ENCODE data around the gene MED25. TPM values are rescaled to one million over a fixed set of nuclear protein-coding genes. Genes with fewer than 3 reads are reported as not detected.
A peak's percentile ranks its signal among the peaks of the same experiment; 100 is the strongest.

The MED25 gene
- total RNA-seq, 1 experiment from 2014 or later, result 81.2 TPM

DNA sequence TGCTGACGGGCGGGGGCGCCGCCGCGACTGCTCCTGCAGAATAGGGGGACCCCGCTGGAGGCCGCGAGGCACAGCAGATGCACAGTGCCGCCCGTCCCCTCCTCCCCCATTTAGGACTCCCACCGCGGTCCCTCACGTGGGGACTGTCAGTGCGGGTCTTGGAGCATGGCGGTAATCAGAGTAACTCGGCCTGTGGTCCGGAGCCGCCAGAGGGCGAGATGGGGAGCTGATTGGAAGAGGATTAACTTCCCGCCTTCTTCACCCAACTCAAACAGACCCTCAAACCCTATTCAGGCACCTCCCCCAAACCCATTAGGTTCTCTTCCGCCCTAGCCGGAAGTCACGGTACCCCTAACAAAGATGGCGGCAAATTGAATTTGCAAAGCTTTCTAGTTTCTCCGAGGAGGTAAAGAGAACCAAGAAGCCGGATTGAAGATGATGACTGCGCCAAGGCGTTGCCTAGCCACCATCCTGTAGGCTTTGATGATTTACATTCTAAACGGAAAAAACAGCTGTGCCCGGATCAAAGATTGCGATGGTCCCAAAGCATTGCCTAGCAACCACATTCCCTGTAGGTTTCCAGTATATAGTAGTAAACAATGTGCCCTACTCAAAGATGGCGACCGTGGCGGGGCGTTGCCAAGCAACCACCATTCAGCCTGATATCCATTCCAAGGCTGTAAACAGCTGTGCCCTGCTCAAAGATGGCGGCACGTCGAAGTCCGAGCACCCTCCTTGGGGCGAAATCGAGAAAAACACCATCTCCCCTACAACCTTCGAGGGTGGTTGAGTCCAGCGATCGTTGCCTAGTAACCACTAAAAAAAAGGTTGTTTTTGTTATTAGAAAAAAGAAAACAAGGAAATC is 4.9 kb upstream of the MED25 start, which contains the start of gene FUZ (continued):
- TF ChIP-seq, protein P1, sequence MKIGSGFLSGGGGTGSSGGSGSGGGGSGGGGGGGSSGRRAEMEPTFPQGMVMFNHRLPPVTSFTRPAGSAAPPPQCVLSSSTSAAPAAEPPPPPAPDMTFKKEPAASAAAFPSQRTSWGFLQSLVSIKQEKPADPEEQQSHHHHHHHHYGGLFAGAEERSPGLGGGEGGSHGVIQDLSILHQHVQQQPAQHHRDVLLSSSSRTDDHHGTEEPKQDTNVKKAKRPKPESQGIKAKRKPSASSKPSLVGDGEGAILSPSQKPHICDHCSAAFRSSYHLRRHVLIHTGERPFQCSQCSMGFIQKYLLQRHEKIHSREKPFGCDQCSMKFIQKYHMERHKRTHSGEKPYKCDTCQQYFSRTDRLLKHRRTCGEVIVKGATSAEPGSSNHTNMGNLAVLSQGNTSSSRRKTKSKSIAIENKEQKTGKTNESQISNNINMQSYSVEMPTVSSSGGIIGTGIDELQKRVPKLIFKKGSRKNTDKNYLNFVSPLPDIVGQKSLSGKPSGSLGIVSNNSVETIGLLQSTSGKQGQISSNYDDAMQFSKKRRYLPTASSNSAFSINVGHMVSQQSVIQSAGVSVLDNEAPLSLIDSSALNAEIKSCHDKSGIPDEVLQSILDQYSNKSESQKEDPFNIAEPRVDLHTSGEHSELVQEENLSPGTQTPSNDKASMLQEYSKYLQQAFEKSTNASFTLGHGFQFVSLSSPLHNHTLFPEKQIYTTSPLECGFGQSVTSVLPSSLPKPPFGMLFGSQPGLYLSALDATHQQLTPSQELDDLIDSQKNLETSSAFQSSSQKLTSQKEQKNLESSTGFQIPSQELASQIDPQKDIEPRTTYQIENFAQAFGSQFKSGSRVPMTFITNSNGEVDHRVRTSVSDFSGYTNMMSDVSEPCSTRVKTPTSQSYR (CRISPR knock-in tag; IDR thresholded peaks at IDR 0.05), result no peak
- TF ChIP-seq, protein P2, sequence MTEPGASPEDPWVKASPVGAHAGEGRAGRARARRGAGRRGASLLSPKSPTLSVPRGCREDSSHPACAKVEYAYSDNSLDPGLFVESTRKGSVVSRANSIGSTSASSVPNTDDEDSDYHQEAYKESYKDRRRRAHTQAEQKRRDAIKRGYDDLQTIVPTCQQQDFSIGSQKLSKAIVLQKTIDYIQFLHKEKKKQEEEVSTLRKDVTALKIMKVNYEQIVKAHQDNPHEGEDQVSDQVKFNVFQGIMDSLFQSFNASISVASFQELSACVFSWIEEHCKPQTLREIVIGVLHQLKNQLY (CRISPR knock-in tag; IDR thresholded peaks at IDR 0.05), result no peak
- TF ChIP-seq PRRX2 (CRISPR knock-in tag; IDR thresholded peaks at IDR 0.05) (no peak), ESRRA (CRISPR knock-in tag; IDR thresholded peaks at IDR 0.05; ENCODE audit: borderline replicate concordance) (no peak), TP53 (CRISPR knock-in tag; IDR thresholded peaks at IDR 0.05) (no peak), ZNF121 (CRISPR knock-in tag; IDR thresholded peaks at IDR 0.05) (no peak), FOXK1 (CRISPR knock-in tag; IDR thresholded peaks at IDR 0.05) (peak; percentile 96), KAT7 (CRISPR knock-in tag; IDR thresholded peaks at IDR 0.05; ENCODE audit: borderline replicate concordance) (no peak)
- TF ChIP-seq, protein P3, sequence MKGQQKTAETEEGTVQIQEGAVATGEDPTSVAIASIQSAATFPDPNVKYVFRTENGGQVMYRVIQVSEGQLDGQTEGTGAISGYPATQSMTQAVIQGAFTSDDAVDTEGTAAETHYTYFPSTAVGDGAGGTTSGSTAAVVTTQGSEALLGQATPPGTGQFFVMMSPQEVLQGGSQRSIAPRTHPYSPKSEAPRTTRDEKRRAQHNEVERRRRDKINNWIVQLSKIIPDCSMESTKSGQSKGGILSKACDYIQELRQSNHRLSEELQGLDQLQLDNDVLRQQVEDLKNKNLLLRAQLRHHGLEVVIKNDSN (CRISPR knock-in tag; IDR thresholded peaks at IDR 0.05), result peak; percentile 61

DNA sequence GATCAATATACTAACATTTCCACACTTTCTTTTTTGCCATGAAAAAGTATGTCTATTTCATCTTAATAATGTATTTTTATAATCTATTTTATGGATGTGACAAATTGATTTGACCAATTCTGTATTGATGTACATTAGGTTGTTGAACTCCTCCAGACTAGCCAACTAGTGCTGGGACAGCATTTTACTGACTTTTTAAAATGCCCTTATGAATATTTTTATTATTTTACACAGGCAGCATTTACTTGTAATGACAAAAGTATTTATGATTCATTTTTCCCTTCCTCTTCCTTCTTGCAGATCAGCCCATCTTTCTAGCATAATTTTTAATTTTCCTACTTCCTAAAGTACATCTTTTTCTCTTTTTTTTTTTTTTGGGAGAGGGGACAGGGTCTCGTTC is 4.1 kb upstream of the MED25 start:
- H3K9me3 Mint-ChIP-seq, result no peaks in the 10 kb centered on the region
- peaks cover 5% of the 10 kb centered on the region; the same call in 1 of the 2 replicates for H3K36me3 Mint-ChIP-seq
- no peak for DNase-seq (ENCODE audit: low spot score)
- H3K27ac Mint-ChIP-seq, result peak overlapping the region; percentile 92
- no peak overlapping the region for H3K4me3 Mint-ChIP-seq
- no peak for ATAC-seq
- peaks cover 25% of the 10 kb centered on the region for H3K4me1 Mint-ChIP-seq
- peaks cover 5% of the 10 kb centered on the region; the same call in 1 of the 2 replicates for H3K27me3 Mint-ChIP-seq (ENCODE audit: low read depth)
- ChIA-PET POLR2A (interaction anchor here (0.9 to 1.5 kb wide), 4 partner anchors 12 to 138 kb away, joined by 5 to 11 read pairs (median 6); partner anchors contain the start of gene PTOV1), CTCF (interaction anchor here (1.0 to 2.5 kb wide), 14 partner anchors 9 to 174 kb away, joined by 3 to 22 read pairs (median 6); partner anchors contain the start of genes ADM5, AP2A1, PTOV1 and RRAS)
- TF ChIP-seq, protein P4, sequence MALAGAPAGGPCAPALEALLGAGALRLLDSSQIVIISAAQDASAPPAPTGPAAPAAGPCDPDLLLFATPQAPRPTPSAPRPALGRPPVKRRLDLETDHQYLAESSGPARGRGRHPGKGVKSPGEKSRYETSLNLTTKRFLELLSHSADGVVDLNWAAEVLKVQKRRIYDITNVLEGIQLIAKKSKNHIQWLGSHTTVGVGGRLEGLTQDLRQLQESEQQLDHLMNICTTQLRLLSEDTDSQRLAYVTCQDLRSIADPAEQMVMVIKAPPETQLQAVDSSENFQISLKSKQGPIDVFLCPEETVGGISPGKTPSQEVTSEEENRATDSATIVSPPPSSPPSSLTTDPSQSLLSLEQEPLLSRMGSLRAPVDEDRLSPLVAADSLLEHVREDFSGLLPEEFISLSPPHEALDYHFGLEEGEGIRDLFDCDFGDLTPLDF (CRISPR knock-in tag; IDR thresholded peaks at IDR 0.05), result no peak
- TF ChIP-seq JUN (CRISPR knock-in tag; IDR thresholded peaks at IDR 0.05) (no peak), ZNF317 (CRISPR knock-in tag; IDR thresholded peaks at IDR 0.05; ENCODE audit: borderline replicate concordance, low read depth) (no peak), FOXJ3 (CRISPR knock-in tag; IDR thresholded peaks at IDR 0.05; ENCODE audit: borderline replicate concordance) (no peak), ZNF232 (CRISPR knock-in tag; IDR thresholded peaks at IDR 0.05) (no peak), NFYB (CRISPR knock-in tag; conservative IDR thresholded peaks at IDR 0.05; ENCODE audit: low read depth) (no peak), GTF2I (CRISPR knock-in tag; conservative IDR thresholded peaks at IDR 0.05) (no peak), ZNF423 (CRISPR knock-in tag; IDR thresholded peaks at IDR 0.05) (no peak)
- TF ChIP-seq, protein P5, sequence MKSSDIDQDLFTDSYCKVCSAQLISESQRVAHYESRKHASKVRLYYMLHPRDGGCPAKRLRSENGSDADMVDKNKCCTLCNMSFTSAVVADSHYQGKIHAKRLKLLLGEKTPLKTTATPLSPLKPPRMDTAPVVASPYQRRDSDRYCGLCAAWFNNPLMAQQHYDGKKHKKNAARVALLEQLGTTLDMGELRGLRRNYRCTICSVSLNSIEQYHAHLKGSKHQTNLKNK (CRISPR knock-in tag; IDR thresholded peaks at IDR 0.05), result no peak
- TF ChIP-seq, protein P6, sequence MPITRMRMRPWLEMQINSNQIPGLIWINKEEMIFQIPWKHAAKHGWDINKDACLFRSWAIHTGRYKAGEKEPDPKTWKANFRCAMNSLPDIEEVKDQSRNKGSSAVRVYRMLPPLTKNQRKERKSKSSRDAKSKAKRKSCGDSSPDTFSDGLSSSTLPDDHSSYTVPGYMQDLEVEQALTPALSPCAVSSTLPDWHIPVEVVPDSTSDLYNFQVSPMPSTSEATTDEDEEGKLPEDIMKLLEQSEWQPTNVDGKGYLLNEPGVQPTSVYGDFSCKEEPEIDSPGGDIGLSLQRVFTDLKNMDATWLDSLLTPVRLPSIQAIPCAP (CRISPR knock-in tag; IDR thresholded peaks at IDR 0.05), result no peak
- TF ChIP-seq, protein P1 (CRISPR knock-in tag; IDR thresholded peaks at IDR 0.05), result no peak
- TF ChIP-seq, protein P7, sequence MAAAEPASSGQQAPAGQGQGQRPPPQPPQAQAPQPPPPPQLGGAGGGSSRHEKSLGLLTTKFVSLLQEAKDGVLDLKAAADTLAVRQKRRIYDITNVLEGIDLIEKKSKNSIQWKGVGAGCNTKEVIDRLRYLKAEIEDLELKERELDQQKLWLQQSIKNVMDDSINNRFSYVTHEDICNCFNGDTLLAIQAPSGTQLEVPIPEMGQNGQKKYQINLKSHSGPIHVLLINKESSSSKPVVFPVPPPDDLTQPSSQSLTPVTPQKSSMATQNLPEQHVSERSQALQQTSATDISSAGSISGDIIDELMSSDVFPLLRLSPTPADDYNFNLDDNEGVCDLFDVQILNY (CRISPR knock-in tag; IDR thresholded peaks at IDR 0.05), result no peak

Measured in WTC11 (cell line).